NOMO-1 (cell line): ENCODE data around the gene NUP50.
A peak's percentile ranks its signal among the peaks of the same experiment; 100 is the strongest.

ENCODE experiments used
- DNase-seq, 2 experiments: peaks; one replicate each; lab custom pipeline; 2025; ENCODE audit not compliant: unreplicated experiment in 2 of 2; lab: John Stamatoyannopoulos, UW

Gene NUP50

GRCh38 chr22:45208696-45208992 lies 44.9 kb downstream of the NUP50 start:
- no peak for DNase-seq

DNA sequence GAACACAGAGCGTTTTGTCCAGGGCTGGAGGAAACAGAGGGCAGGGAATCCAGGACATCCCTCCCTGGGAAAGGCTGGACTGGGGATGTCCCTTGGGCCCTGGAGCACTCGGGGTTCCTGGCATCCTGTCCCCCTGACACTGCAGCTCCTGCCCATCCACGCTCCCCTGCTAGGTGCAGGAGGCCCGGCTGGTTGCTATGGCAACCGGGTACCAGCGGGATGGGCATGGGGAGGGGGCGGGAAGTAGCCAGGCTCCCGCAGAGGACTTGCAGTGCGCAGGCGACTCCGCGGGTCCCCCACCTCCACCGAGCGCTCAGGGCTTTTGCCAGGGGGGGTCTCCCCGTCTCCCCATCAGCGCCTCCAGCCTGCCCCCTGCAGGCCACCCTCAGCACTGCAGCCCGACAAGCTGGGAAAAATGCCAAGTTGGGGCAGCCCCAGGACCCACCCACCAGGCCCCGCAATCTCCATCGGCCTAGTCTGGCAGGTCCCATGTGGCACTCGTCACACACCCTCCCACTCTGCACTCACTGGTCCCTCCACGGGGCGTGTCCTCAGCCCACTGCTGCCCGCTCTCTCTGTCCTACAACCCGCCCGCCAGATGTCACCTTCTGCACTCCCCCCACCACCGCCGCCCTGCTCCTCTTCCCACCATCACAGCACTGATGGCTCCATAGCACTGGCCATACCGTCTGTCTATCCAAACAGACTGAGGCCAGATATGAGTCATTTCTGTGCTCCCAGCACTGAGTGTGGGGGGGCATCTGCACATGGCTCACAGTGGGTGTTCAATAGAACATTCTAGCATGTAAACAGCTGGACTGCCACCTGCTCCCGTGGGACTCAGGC lies 45.5 kb downstream of the NUP50 start:
- peak in 1 of 2 experiments; percentile 16 for DNase-seq

DNA sequence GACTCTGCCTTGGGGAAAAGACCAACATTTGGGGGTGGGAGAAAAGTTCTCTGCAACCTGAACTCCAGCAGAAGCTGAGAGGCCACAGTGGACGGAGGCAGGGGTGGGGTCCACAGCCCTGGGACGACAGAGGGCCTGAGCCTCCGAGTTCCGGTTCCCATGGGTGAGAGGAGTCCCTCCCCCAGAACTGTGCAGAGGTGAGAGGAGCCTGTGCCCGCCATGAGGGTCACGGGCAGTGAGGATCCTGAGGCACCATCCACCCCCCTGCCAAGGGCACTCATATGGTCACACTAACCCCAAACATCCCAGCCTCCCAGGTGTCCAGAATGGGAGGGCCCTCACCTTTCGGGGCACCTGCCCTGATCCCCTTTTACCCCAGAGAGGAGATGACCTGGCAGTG lies 46.4 kb downstream of the NUP50 start:
- no peak for DNase-seq

GRCh38 chr22:45210577-45210976 lies 46.9 kb downstream of the NUP50 start:
- no peak for DNase-seq

GRCh38 chr22:45210991-45211390 lies 47.3 kb downstream of the NUP50 start:
- no peak for DNase-seq

DNA sequence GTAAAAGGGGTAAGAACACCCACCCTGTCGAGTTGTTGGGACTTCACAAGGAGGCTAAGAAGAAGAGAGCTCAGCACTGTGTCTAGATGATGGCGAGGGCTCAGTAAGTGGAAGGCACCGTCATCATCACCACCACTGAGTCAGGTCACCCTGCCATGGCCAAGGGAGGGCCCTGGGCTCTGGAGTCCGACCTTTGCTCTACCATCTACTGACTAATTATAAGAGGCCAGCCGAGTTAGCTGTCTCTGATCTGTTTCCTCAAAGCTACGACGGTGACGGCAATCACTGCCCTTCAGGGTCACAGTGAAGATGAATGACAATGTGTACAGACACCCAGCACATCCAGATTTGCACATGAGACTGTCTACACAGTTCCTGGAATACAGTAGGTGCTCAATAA lies 47.7 kb downstream of the NUP50 start:
- no peak for DNase-seq

- DNase-seq, result no peak
Measured at GRCh38 chr22:45211848-45212247, 48.1 kb downstream of the NUP50 start.

GRCh38 chr22:45212306-45212709 lies 48.6 kb downstream of the NUP50 start:
- DNase-seq, result peak in 1 of 2 experiments; percentile 49

GRCh38 chr22:45212992-45213751 lies 49.4 kb downstream of the NUP50 start:
- peak; percentile 94 to 95 for DNase-seq

GRCh38 chr22:45216133-45217003 lies 52.6 kb downstream of the NUP50 start:
- DNase-seq, result no peak

- DNase-seq, result no peak
Measured at GRCh38 chr22:45217345-45217744, 53.6 kb downstream of the NUP50 start.

DNA sequence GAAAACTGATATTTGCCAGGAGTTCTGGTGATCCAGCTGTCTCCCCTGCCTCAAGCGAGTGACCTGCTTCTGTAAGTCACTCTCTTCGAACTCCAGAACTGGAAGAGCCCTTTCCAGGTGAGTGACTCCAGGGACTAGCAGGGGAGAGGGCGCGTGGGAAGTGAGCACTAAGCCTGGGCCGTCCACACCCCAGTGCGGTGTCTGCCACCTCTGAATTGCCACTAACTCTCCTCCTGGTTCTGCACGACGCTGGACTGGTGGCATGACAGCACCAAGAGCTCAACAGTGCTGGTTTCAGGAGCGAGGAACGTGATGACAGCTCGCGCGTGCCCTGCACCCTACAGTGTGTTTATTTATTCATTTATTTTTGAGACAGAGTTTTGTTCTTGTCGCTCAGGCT lies 54.1 kb downstream of the NUP50 start:
- DNase-seq, result no peak

DNA sequence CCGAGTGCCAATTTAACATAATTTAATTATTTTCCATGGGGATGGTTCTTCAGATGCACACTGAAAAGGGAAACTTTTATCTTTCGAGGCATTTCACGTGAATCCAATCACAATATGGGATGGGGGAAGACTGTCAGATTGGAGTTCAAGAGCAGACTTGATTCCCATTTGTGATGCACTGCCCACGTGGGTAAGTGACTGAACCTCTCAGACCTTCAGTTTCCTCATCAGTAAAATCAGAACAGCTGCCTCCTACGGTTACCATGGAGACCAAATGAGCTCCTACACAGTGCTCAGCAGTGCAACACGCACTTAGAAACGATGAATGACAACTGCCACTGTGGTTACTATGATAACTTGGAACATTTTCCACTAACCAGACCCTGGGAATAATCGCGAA lies 55.3 kb downstream of the NUP50 start:
- no peak for DNase-seq

DNA sequence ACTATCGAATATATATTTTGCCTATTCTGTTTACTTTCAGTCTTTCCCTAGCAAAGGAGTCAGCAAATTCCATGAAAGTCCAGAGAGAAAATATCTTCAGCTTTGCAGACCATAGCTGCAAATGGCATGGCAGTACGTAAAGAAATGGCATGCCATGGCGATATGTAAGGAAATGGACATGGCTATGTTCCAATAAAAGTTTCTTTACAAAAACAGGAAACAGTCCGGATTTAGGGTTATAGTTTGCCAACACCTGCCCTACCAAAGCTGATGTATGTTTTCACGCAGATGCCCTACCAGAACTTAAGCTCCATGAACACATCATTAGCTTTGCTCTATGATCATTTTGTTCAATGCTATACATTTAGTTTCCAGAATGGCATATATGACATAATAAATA lies 57.5 kb downstream of the NUP50 start:
- DNase-seq, result no peak

DNA sequence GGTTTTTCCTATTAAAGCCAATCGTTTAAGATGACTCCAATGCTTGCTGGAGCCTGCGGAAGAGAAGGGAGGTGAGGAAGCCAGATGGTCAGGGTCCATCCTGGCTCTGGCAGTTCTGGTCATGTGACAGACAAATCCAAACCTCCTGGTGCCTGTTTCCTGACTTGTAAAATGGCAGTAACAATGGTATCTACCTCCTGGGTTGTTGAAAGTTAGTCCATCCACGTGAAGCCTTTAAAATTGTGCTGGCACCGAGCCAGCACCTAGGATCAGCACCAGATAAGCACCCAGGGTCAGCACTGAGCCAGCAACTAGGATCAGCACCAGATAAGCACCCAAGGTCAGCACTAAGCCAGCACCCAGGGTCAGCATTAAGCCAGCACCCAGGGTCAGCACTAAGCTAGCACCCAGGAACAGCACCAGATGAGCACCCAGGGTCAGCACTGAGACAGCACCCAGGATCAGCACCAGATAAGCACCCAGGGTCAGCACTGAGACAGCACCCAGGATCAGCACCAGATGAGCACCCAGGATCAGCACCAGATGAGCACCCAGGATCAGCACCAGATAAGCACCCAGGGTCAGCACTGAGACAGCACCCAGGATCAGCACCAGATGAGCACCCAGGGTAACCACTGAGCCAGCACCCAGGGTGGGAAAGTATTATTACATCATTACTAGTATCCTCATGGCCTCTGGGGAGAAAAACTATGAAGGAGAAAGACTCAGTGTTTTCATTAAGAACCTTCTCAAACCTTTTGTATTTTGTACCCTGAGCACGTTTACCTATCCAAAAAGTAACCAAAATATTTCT lies 59.8 kb downstream of the NUP50 start:
- DNase-seq, result no peak

GRCh38 chr22:45224331-45224730 lies 60.6 kb downstream of the NUP50 start:
- no peak for DNase-seq

- no peak for DNase-seq
Measured at GRCh38 chr22:45224988-45225731, 61.4 kb downstream of the NUP50 start.

DNA sequence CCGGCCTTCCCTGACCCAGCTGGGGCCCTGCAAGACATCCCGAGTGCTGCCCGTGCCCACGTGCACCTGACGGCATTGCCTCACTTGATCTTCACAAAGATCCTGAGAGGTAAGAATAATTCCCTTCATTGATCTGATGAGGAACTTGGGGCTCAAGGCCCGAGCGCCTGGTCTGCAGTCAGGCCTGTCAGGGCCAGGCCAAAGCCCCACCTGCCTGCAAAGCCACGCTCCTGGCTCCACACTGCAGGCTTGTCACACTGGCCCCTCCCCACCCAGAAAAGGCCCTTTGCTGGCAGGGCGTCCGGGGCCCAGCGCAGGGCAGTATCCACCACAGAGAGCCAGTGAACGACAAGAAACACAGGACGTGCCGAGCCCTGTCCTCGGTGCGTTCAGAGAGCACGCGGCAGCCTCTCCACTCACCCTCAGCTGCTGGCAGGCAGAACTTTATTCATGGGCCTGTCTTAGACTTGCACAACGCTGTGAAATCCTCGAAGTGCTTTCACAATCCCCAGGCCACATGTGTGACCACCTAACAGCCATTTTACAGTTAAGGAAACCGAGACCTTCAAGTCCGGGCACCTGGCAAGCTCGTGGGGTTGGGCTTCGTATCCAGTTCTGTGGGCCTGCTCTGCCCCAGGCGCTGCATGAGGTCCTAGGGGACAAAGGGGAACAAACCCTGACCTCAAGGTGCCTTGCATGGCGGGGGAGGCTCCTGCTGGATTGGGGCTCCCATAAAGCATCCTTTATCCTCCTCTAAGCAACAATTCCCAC lies 62.2 kb downstream of the NUP50 start:
- DNase-seq, result peak; percentile 92 to 97
